T-helper 17 cell (primary cell): Measurements from ENCODE around the gene CACNA1G. TPM values are rescaled to one million over a fixed set of nuclear protein-coding genes. Genes with fewer than 3 reads are reported as not detected.

Experiments
- ATAC-seq: fragments of 150-1000 bp; cut with Tn5 transposase; 2 replicates; pipeline ENCODE4 v1.10.0; 2021; ENCODE audit warnings: mild to moderate bottlenecking, moderate library complexity
- DNase-seq, 3 donors: peaks; one replicate each; pipeline versions ENCODE4 v3.0.0 to v3.0.0-alpha.2; 2020 to 2021
- H3K9me3 ChIP-seq: one replicate; pipeline ENCODE4 v1.7.0; 2013; ENCODE audit warnings: low read length, mild to moderate bottlenecking; ENCODE audit not compliant: control insufficient read depth, poor library complexity, severe bottlenecking
- H3K27ac Mint-ChIP-seq: one replicate; pipeline ENCODE4 v1.8.0; 2022; ENCODE audit warnings: mild to moderate bottlenecking, moderate library complexity, mixed read lengths
- H3K27me3 Mint-ChIP-seq: one replicate; pipeline ENCODE4 v1.8.0; 2022; ENCODE audit warnings: mixed read lengths
- H3K36me3 Mint-ChIP-seq: one replicate; pipeline ENCODE4 v1.8.0; 2022; ENCODE audit warnings: low read depth, mixed read lengths
- H3K4me1 Mint-ChIP-seq: one replicate; pipeline ENCODE4 v1.8.0; 2022; ENCODE audit warnings: mild to moderate bottlenecking, mixed read lengths
- H3K4me3 Mint-ChIP-seq: one replicate; pipeline ENCODE4 v1.8.0; 2022; ENCODE audit warnings: mild to moderate bottlenecking, moderate library complexity, mixed read lengths
- total RNA-seq, 4 donors: library from RNA in 2 of 4; stranded (reverse) in 2 of 4; gene quantifications; one replicate each; pipeline ENCODE4 v1.2.3 and lab custom pipeline; 2022 to 2026

Gene CACNA1G
- total RNA-seq, 2 donors from 2014 or later, result 0.05 to 0.18 TPM

DNA sequence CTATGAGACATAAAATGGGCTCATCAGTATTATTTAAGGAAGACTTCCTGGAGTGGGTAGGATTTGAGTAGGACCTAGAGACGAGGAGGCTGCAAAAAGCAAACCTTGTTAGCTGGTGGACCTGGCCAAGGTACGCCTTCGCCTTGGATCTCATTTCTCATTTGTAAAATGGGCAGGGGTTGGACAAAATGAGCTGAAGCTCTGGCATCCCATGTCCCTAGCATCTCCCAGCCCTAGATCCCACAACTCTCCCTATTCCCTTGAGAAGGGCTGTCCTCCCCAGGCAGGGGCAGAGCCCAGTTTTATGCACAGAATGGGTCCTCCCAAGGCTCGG is 13.8 kb upstream of the CACNA1G start:
- Mint-ChIP-seq H3K4me3 (peak overlapping the region; percentile 84), H3K27ac (no peak overlapping the region), H3K4me1 (peaks cover 16% of the 10 kb centered on the region), H3K27me3 (peaks cover 11% of the 10 kb centered on the region), H3K36me3 (no peaks in the 10 kb centered on the region)
- H3K9me3 ChIP-seq, result no peaks in the 10 kb centered on the region
- DNase-seq, result no peak
- ATAC-seq, result no peak

DNA sequence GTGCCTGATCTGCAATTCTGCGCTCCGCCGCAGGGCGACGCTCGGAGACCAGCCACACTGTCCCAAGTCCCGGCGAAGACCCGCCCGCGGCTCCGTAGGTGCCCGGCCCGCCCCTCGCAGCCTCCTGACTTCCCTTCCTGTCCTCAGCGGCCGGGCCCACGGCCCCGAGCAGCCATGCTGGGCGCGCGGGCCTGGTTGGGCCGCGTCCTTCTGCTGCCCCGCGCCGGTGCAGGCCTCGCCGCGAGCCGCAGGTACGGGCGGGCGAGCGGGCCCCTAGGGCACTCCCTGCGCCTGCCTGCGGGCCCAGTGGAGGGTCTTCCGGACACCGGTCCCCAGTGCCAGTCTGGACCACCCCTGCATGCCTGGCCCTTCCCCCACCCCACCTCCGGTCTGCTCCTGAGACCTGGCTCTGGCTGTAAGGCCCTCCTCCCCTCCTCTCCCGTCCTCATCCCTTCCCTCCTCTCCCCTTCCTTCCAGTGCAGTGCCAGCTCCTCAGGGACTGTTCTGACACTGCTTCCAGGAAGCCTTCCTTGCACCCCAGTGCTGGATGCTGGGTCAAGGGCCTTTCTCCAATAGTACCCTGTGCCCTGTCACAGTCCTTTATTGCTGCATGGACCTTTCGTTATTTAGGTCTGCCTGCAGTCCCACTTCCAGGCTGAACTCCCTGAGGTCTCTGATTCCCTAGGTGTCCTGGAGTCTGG is 13.3 kb upstream of the CACNA1G start, which contains the start of gene SPATA20:
Gene SPATA20 (plus strand): TSS at position 140 of the 701 bp plus-strand sequence. CDS start 35 bp downstream, at position 175.
- H3K9me3 ChIP-seq, result no peaks in the 10 kb centered on the region
- ATAC-seq (peak; percentile 87), DNase-seq (peak; percentile 76 to 78 (median 77))
- Mint-ChIP-seq H3K4me3 (peak within 1 kb of the TSS; percentile 84), H3K27me3 (peaks cover 11% of the 10 kb centered on the region), H3K36me3 (no peaks in the 10 kb centered on the region), H3K27ac (no peak within 1 kb of the TSS), H3K4me1 (peaks cover 14% of the 10 kb centered on the region)

DNA sequence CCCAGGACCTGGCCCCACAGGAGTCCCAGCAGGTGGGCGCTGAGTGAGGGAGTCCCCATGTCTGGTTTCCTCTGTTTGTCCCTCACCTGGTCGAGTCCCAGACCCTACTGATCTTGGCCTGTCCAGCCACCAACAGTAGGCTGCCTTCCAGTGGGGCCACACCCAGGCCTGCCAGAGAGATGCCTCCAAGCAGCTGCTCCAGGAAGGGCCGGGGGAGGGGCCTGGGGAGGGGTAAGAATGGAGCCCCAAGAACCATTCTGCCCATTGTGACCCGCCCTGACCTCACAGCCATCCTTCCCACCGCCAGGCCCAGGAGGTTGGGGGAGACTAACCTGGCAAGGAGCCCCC is 12.8 kb upstream of the CACNA1G start:
- Mint-ChIP-seq H3K4me3 (peak overlapping the region; percentile 84), H3K27me3 (peaks cover 11% of the 10 kb centered on the region), H3K36me3 (no peaks in the 10 kb centered on the region), H3K27ac (no peak overlapping the region), H3K4me1 (peaks cover 9% of the 10 kb centered on the region)
- no peak for ATAC-seq
- H3K9me3 ChIP-seq, result no peaks in the 10 kb centered on the region
- DNase-seq, result no peak

DNA sequence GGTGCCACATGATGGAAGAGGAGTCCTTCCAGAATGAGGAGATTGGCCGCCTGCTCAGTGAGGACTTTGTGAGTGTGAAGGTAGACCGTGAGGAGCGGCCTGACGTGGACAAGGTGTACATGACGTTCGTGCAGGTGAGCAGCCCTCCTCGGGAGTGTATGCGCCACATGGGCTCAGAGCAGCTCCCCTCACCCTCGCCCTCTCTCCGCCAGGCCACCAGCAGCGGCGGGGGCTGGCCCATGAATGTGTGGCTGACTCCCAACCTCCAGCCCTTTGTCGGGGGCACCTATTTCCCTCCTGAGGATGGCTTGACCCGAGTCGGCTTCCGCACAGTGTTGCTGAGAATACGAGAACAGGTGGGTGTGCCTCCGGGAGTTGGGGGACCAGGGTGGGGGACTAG is 11.7 kb upstream of the CACNA1G start:
- DNase-seq (no peak), ATAC-seq (no peak)
- Mint-ChIP-seq H3K4me1 (peaks cover 12% of the 10 kb centered on the region), H3K36me3 (no peaks in the 10 kb centered on the region), H3K4me3 (peak overlapping the region; percentile 21), H3K27ac (peak overlapping the region; percentile 27), H3K27me3 (peaks cover 11% of the 10 kb centered on the region)
- H3K9me3 ChIP-seq, result no peaks in the 10 kb centered on the region

DNA sequence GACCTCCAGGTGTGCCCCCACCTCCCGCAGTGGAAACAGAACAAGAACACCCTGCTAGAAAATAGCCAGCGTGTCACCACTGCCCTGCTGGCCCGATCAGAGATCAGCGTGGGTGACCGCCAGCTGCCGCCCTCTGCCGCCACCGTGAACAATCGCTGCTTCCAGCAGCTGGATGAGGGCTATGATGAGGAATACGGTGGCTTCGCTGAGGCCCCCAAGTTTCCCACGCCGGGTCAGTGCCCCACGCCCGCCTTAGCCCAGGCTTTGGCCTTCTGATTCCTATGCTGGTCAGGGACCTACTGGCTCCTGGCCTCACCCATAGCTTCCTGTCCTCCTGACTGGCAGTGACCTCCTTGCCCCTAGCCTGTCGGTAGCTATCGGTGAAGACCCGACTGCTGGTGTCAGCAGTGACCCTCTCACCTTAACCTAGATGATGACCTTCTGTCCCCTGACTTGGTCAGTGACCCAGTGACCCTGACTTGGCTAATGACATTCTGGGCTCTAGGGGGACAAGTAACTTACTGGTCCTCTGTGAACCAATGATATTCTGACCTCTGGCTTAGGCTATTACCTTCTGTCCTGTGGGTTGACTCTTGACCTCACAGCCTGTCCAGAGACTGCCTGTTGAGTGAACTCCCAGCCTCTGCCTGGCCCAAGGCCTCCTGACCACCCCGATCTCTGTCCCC is 11.1 kb upstream of the CACNA1G start:
- no peak for DNase-seq
- H3K4me1 Mint-ChIP-seq, result peaks cover 8% of the 10 kb centered on the region
- H3K27ac Mint-ChIP-seq, result peak overlapping the region; percentile 27
- no peaks in the 10 kb centered on the region for H3K9me3 ChIP-seq
- no peaks in the 10 kb centered on the region for H3K36me3 Mint-ChIP-seq
- peaks cover 5% of the 10 kb centered on the region for H3K27me3 Mint-ChIP-seq
- ATAC-seq, result no peak
- peak overlapping the region; percentile 21 for H3K4me3 Mint-ChIP-seq

DNA sequence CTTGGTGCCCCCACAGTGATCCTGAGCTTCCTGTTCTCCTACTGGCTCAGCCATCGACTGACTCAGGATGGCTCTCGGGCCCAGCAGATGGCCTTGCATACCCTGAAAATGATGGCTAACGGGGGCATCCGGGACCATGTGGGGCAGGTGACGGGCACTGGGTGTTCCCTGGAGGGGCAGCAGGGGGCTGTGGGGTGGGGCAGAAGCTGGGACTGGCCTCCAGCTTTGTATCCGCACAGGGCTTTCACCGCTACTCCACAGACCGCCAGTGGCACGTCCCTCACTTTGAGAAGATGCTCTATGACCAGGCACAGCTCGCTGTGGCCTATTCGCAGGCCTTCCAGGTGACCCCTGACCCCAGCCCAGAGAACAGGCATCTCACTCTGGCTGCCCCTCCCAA is 10.5 kb upstream of the CACNA1G start:
- no peak overlapping the region for H3K27ac Mint-ChIP-seq
- H3K27me3 Mint-ChIP-seq, result no peaks in the 10 kb centered on the region
- ATAC-seq (no peak), DNase-seq (no peak)
- peaks cover 2% of the 10 kb centered on the region for H3K36me3 Mint-ChIP-seq
- peak overlapping the region; percentile 9 for H3K4me3 Mint-ChIP-seq
- peaks cover 5% of the 10 kb centered on the region for H3K4me1 Mint-ChIP-seq
- no peaks in the 10 kb centered on the region for H3K9me3 ChIP-seq

DNA sequence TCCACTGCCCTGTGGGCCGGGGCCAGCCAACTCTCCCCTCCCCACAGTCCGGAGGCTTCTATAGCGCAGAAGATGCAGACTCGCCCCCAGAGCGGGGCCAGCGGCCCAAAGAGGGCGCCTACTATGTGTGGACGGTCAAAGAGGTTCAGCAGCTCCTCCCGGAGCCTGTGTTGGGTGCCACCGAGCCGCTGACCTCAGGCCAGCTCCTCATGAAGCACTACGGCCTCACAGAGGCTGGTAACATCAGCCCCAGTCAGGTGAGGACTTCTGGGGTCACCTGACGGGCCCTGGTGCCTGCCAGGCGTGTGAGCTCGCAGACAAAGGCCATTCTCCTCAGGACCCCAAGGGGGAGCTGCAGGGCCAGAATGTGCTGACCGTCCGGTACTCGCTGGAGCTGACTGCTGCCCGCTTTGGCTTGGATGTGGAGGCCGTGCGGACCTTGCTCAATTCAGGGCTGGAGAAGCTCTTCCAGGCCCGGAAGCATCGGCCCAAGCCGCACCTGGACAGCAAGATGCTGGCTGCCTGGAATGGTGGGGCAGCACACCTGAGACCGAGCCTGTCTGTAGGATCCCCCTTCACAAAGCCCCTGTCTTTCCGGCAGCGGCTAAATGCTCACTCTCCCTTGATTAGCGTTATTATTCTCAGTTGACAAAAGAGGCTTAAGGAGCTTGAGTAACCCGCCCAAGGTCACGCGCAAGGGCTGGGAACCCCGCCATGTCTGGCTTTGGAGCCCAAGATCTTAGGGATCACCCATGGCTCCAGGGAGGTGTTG is 9.7 kb upstream of the CACNA1G start:
- Mint-ChIP-seq H3K27ac (no peak overlapping the region), H3K36me3 (peaks cover 2% of the 10 kb centered on the region), H3K27me3 (no peaks in the 10 kb centered on the region), H3K4me1 (peaks cover 5% of the 10 kb centered on the region), H3K4me3 (no peak overlapping the region)
- no peaks in the 10 kb centered on the region for H3K9me3 ChIP-seq
- DNase-seq (no peak), ATAC-seq (no peak)

DNA sequence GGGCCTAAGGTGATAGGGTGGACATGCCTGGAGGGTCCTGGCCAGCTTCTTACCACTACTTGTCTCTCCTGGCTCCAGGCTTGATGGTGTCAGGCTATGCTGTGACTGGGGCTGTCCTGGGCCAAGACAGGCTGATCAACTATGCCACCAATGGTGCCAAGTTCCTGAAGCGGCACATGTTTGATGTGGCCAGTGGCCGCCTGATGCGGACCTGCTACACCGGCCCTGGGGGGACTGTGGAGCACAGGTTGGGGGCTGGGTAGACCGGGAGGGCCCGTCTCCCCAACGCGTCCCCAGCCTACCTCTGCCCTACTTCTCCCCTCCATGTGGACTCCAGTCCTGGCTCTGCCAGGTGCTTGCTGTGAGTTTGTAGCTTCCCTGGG is 9.1 kb upstream of the CACNA1G start:
- H3K27me3 Mint-ChIP-seq, result no peaks in the 10 kb centered on the region
- ATAC-seq (no peak), DNase-seq (no peak)
- no peak overlapping the region for H3K4me3 Mint-ChIP-seq
- H3K9me3 ChIP-seq, result no peaks in the 10 kb centered on the region
- H3K4me1 Mint-ChIP-seq, result peaks cover 5% of the 10 kb centered on the region
- H3K27ac Mint-ChIP-seq, result no peak overlapping the region
- peaks cover 2% of the 10 kb centered on the region for H3K36me3 Mint-ChIP-seq

DNA sequence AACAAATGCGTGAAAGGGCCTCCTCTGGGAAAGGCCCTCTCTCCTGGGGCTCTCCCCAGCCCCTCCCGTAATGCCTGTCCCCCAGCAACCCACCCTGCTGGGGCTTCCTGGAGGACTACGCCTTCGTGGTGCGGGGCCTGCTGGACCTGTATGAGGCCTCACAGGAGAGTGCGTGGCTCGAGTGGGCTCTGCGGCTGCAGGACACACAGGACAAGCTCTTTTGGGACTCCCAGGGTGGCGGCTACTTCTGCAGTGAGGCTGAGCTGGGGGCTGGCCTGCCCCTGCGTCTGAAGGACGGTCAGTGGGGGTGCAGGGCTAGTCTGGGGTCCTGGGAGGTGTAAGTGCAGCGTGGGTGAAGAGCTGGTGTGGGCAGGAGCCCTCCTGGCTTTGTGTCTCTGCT is 8.6 kb upstream of the CACNA1G start:
- Mint-ChIP-seq H3K4me1 (peaks cover 3% of the 10 kb centered on the region), H3K4me3 (no peak overlapping the region), H3K27ac (no peak overlapping the region), H3K27me3 (no peaks in the 10 kb centered on the region), H3K36me3 (peaks cover 2% of the 10 kb centered on the region)
- DNase-seq (no peak), ATAC-seq (no peak)
- no peaks in the 10 kb centered on the region for H3K9me3 ChIP-seq

DNA sequence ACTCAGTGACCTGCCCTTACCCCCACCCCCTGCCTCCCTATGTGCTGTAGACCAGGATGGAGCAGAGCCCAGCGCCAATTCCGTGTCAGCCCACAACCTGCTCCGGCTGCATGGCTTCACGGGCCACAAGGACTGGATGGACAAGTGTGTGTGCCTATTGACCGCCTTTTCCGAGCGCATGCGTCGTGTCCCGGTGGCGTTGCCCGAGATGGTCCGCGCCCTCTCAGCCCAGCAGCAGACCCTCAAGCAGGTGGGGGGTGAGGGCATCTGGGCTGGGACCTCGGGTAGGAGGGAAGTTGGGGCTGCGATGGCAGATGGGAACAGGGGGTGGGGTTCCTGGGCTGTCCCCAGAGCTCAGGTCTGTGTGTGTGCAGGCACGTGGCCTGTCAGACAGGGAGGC is 6.3 kb upstream of the CACNA1G start:
- Mint-ChIP-seq H3K36me3 (peaks cover 2% of the 10 kb centered on the region), H3K27ac (no peak overlapping the region), H3K4me3 (no peak overlapping the region), H3K4me1 (peaks cover 7% of the 10 kb centered on the region), H3K27me3 (peaks cover 16% of the 10 kb centered on the region)
- no peaks in the 10 kb centered on the region for H3K9me3 ChIP-seq
- ATAC-seq (no peak), DNase-seq (no peak)

DNA sequence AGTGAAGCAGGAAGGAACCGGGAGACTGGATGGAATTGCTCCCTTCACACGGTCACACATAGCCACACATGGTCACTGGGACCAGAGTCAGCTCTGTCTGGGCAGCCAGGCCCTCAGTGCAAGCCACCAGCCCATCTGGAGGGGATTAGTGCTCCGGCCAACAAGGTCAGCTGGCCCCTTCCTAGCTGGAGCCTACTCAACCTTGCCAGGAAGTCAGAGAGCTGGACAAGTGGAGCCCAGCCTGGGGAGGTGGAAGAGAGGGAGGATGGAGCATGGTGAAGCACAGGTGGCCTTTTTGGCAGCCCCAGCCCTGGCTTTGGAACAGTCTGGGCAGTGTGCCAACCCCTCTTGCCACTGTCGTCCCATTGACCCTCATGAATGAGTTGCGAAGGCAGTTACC is 3.7 kb upstream of the CACNA1G start:
- H3K27me3 Mint-ChIP-seq, result peaks cover 22% of the 10 kb centered on the region
- no peaks in the 10 kb centered on the region for H3K9me3 ChIP-seq
- H3K27ac Mint-ChIP-seq, result no peak overlapping the region
- ATAC-seq, result no peak
- peaks cover 2% of the 10 kb centered on the region for H3K36me3 Mint-ChIP-seq
- no peak for DNase-seq
- peaks cover 12% of the 10 kb centered on the region for H3K4me1 Mint-ChIP-seq
- H3K4me3 Mint-ChIP-seq, result no peak overlapping the region

DNA sequence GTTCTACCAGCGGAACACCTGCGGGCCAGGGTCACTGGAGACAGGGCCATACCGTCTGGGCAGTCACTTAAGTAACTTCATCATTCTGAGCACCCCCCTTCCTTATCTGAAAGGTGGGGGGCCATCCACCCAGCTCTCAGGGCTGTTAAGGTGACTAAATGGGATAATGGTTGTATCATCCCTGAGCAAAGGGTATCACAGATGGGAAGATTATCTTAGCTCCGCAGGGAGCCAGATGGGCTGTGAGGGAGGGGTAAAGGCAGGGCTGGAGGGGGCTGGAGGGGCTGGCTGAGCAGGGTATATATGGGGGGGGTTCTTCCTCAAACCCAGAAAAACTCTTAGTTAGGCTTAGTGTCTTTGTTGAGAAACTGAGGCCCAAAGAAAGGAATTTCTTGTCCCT is 2.9 kb upstream of the CACNA1G start:
- no peak overlapping the region for H3K4me3 Mint-ChIP-seq
- H3K27me3 Mint-ChIP-seq, result peaks cover 28% of the 10 kb centered on the region
- H3K9me3 ChIP-seq, result no peaks in the 10 kb centered on the region
- ATAC-seq (no peak), DNase-seq (no peak)
- H3K4me1 Mint-ChIP-seq, result peaks cover 17% of the 10 kb centered on the region
- no peak overlapping the region for H3K27ac Mint-ChIP-seq
- H3K36me3 Mint-ChIP-seq, result peaks cover 2% of the 10 kb centered on the region

DNA sequence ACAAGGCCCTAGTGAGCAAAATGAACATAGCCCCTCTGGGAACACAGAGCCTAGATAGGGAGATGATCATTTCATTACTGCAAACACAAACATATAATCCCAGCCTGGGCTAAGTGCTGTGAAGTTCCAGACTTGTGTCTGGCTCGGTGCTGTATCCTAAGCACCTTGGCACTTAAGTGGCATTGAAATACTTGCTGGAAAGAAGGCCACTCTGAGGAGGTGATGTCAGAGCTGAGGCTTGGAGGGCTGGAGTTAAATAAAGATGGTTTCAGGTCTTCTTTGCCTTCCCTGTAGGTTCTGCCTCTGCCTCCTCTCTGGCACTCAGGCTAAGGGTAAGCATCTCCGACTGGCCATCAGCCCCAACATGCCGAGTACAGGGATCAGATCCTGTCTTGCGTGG is 2.4 kb upstream of the CACNA1G start:
- H3K27ac Mint-ChIP-seq, result no peak overlapping the region
- H3K4me3 Mint-ChIP-seq, result peak overlapping the region; percentile 89

More for the DNA sequence above, 2.4 kb upstream of the CACNA1G start:
- peaks cover 29% of the 10 kb centered on the region for H3K27me3 Mint-ChIP-seq
- H3K4me1 Mint-ChIP-seq, result peaks cover 16% of the 10 kb centered on the region
- ATAC-seq, result no peak
- H3K36me3 Mint-ChIP-seq, result peaks cover 2% of the 10 kb centered on the region
- H3K9me3 ChIP-seq, result no peaks in the 10 kb centered on the region
- DNase-seq, result no peak
